ENCODE data around the gene CEL.
"Not testable (repeated sequence)": the region's sequence is repeated elsewhere in the genome, so short reads cannot be mapped to it uniquely, and the experiment has no call there.

The CEL gene

DNA sequence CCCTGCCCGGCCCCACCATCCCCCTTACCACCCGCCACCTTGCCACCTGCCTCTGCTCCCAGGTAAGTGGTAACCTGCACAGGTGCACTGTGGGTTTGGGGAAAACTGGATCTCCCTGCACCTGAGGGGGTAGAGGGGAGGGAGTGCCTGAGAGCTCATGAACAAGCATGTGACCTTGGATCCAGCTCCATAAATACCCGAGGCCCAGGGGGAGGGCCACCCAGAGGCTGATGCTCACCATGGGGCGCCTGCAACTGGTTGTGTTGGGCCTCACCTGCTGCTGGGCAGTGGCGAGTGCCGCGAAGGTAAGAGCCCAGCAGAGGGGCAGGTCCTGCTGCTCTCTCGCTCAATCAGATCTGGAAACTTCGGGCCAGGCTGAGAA, at the start of gene CEL:
CEL (plus strand) TSS at position 218 of the 382 bp plus-strand sequence; CDS start at position 240, 22 bp downstream.
- not testable (repeated sequence) for DNase-seq

GRCh38 chr9:133014696-133015095, 47.1 kb upstream of the CEL start:
- no peak for DNase-seq

- no peak for DNase-seq
These were observed 38.5 kb upstream of the CEL start for GRCh38 chr9:133023117-133023890.

GRCh38 chr9:133026426-133026825, 35.4 kb upstream of the CEL start:
- no peak for DNase-seq

- no peak for DNase-seq
These were observed 34.6 kb upstream of the CEL start for GRCh38 chr9:133027134-133027533.

- no peak for DNase-seq
These were observed 33.6 kb upstream of the CEL start for GRCh38 chr9:133028221-133028620.

DNA sequence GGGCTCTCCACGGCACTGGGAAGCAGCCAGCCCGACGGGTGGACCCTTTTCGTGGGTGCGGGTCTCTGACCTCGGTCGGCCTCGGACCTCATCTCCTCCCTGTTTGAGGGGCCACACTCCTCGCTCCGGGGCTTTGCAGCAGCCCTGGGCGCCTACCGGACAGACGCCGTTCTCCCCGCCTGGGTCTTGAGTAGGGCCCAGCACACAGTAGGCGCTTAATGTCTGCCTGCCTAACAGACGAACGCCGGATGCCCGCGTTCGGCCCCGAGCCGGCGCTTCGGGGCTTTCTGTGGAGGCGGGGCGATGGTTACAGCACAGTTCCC, 31.8 kb upstream of the CEL start:
- DNase-seq: no peak

DNA sequence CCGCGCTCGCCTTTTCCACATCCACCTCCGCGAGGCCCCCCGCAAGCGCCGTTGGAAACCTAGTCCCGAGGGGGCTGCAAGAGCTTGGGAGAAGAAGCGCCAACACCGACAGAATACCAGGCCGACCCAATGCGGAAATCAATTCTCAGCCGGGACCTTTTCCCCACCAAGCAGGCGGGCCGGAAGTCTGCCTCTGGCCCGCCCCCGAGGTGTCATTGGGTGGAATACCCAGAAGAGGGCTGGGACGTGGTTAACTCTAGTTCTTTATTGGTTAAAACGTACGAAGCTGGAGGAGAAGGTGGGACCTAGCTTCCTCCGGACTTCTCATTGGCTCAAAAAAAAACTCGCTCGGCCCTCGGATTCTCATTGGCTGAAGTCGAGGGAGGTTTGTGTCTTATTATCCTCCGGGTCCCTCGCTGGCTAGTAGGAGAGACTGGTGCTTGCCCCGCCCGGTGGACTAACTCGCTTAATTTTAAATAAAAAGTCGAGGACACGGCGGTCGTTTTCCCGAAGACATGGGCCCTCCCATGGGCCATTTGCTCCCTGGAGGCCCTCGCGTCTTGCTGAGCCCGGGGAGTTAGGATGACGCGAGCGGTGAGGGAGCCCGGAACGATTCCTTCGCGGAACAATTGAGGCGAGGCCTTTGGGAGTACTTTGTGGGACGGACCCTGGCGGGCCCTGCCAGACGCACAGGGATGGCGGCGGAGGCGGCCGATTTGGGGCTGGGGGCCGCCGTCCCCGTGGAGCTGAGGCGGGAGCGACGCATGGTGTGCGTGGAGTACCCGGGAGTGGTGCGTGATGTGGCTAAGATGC, 31.3 kb upstream of the CEL start, which contains the start of gene GTF3C5:
GTF3C5 (plus strand) TSS at position 681 of the 813 bp plus-strand sequence; CDS start at position 696, 15 bp downstream.
- peak; percentile 100 for DNase-seq

- no peak for DNase-seq
These were observed 30.7 kb upstream of the CEL start for GRCh38 chr9:133031130-133031422.

- DNase-seq: no peak
These were observed 30.3 kb upstream of the CEL start for GRCh38 chr9:133031496-133031911.

DNA sequence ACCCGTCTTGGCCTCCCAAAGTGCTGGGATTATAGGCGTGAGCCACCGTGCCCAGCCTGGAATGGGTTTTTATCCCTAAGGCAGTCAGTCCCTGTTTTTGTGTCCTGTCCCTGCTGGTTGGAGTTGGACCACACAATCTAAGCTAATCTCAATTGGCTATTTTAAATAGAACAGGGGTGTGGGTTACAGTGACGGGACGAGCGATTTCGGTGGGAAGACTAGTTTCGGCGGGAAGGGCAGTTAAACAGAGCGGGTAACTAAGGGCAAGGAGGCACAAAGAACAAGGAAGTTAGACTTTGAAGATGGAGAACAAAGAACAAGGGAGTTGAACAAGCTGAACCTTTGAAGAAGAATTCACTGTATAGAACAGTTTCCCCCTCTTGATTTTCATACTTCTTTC, 29.6 kb upstream of the CEL start:
- DNase-seq: no peak

DNA sequence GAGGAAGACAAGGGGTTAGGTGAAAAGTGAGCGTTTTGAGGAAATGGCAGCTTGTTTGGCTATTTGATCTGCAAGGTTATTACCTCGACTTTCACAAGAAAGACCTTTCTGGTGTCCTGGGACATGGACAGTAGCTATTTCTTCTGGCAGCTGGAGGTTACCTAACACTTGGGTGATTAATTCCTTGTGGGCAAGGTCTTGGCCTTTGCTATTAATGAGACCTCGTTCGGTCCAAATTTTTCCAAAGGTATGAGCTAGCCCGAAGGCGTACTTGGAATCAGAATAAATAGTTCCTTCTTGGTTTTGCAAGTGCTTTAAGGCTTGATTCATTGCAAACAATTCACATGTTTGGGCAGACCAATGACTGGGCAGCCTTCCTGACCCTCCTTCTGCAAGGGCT, 26.1 kb upstream of the CEL start:
- no peak for DNase-seq

DNA sequence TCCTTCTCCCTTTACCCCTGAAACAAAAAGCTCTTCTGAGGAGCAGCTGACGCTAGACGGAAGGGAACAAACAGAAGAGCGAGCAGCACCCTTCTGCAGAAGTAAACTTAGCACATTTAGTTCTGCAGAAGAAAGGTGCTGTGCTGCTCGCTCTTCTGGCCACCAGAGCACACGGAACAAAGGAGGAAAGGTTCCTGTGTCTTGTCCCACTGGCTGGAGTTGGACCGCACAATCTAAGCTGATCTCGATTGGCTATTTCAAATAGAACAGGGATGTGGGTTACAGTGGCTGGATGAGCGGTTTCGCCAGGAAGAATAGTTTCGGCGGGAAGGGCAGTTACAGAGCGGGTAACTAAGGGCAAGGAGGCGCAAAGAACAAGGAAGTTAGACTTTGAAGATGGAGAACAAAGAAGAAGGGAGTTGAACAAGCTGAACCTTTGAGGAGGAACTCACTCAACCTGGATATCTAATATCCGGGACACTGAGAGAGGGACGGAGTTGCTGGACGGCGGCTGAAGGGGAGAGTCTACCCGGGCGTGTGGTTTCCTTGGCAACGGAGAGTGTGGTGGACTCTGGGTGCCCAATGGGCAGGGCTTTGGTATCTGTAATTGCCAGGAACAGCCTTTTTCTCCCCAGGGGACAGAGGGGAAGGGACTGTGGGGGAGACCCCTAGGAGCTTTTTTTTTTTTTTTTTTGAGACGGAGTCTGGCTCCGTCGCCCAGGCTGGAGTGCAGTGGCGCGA, 23.8 kb upstream of the CEL start:
- DNase-seq: no peak

- DNase-seq: peak; percentile 45
These were observed 20.8 kb upstream of the CEL start for GRCh38 chr9:133040892-133041479.

DNA sequence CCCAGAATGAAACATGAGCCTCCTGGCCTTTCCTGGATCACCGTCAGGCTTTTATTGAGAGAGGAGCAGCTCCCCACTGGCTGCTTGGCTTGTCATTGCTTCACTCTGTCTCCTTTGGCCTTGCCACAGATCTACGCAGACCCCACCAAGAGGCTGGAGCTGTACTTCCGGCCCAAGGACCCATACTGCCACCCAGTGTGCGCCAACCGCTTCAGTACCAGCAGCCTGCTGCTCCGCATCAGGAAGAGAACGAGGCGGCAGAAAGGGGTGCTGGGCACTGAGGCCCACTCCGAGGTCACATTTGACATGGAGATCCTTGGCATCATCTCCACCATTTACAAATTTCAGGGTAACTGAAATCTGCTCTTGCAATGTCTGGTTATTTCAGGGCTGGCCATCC, 19.8 kb upstream of the CEL start:
- DNase-seq: no peak

- no peak for DNase-seq
These were observed 19.1 kb upstream of the CEL start for GRCh38 chr9:133042676-133043075.

- DNase-seq: no peak
These were observed 18.2 kb upstream of the CEL start for GRCh38 chr9:133043449-133044035.

GRCh38 chr9:133044125-133044524, 17.7 kb upstream of the CEL start:
- no peak for DNase-seq

- no peak for DNase-seq
These were observed 17.1 kb upstream of the CEL start for GRCh38 chr9:133044661-133045060.

GRCh38 chr9:133045132-133045531, 16.6 kb upstream of the CEL start:
- DNase-seq: no peak

GRCh38 chr9:133046196-133046899, 15.4 kb upstream of the CEL start:
- no peak for DNase-seq

- no peak for DNase-seq
These were observed 14.9 kb upstream of the CEL start for GRCh38 chr9:133046900-133047295.
